OCI-LY1 (cell line): ENCODE results near the gene CTSD.

Source experiments
- H2AFZ ChIP-seq: fragments of 200-600 bp; sonication (generic), shearing (Covaris generic); 2 replicates; pipeline ENCODE4 v1.6.0; 2014; ENCODE audit warnings: antibody characterized with exemption, mild to moderate bottlenecking, low read length
- H3F3A ChIP-seq: fragments of 200-600 bp; sonication (generic), shearing (Covaris generic); 2 replicates; pipeline ENCODE4 v1.6.0; 2014; ENCODE audit warnings: mild to moderate bottlenecking, antibody characterized with exemption, low read length, moderate library complexity; ENCODE audit not compliant: insufficient read depth
- H3K27ac ChIP-seq: fragments of 200-600 bp; sonication (generic); 2 replicates; pipeline ENCODE4 v1.5.1; 2014; ENCODE audit warnings: low read length, mixed run types, mild to moderate bottlenecking, low read depth; ENCODE audit not compliant: poor library complexity, severe bottlenecking
- H3K27me3 ChIP-seq: fragments of 200-600 bp; sonication (generic); 2 replicates; pipeline ENCODE4 v1.6.0; 2014; ENCODE audit warnings: antibody characterized with exemption, mild to moderate bottlenecking, low read length, moderate library complexity; ENCODE audit not compliant: insufficient read depth
- H3K36me3 ChIP-seq: fragments of 200-600 bp; sonication (generic); 2 replicates; pipeline ENCODE4 v1.6.1; 2014; ENCODE audit warnings: mild to moderate bottlenecking, antibody characterized with exemption, low read length, moderate library complexity, mixed read lengths; ENCODE audit not compliant: insufficient read depth
- H3K4me1 ChIP-seq: fragments of 200-600 bp; sonication (generic); 2 replicates; pipeline ENCODE4 v1.5.1; 2014; ENCODE audit warnings: mild to moderate bottlenecking, low read length, moderate library complexity; ENCODE audit not compliant: insufficient read depth, severe bottlenecking
- H3K4me2 ChIP-seq: fragments of 200-600 bp; sonication (generic), shearing (Covaris generic); 2 replicates; pipeline ENCODE4 v1.6.1; 2014; ENCODE audit warnings: low read length
- H3K4me3 ChIP-seq: fragments of 200-600 bp; sonication (generic); 2 replicates; pipeline ENCODE4 v1.5.1; 2014; ENCODE audit warnings: low read length, low read depth, mild to moderate bottlenecking, mixed read lengths; ENCODE audit not compliant: poor library complexity, severe bottlenecking
- H3K79me2 ChIP-seq: fragments of 200-600 bp; shearing (Covaris generic); 2 replicates; pipeline ENCODE4 v1.6.1; 2016; ENCODE audit warnings: mixed run types, low read length, mixed read lengths; ENCODE audit not compliant: insufficient read depth
- H3K9ac ChIP-seq: fragments of 200-600 bp; sonication (generic), shearing (Covaris generic); 2 replicates; pipeline ENCODE4 v1.6.1; 2014; ENCODE audit warnings: mild to moderate bottlenecking, low read length, mixed read lengths
- H3K9me2 ChIP-seq: fragments of 200-600 bp; sonication (generic), shearing (Covaris generic); 2 replicates; pipeline ENCODE4 v1.6.1; 2014; ENCODE audit warnings: low read depth, mild to moderate bottlenecking, low read length, mixed read lengths
- H3K9me3 ChIP-seq: fragments of 200-600 bp; shearing (Covaris generic); 2 replicates; pipeline ENCODE4 v1.6.1; 2014; ENCODE audit warnings: low read length, mixed read lengths
- H4K20me1 ChIP-seq: fragments of 200-600 bp; sonication (generic), shearing (Covaris generic); 2 replicates; pipeline ENCODE4 v1.6.0; 2016; ENCODE audit warnings: mild to moderate bottlenecking, low read length; ENCODE audit not compliant: insufficient read depth
- CTCF ChIP-seq: fragments of 200-600 bp; sonication (generic), shearing (Covaris generic); IDR thresholded peaks from 2 replicates; pipeline ENCODE4 v1.5.1; 2017; ENCODE audit warnings: mild to moderate bottlenecking, antibody characterized with exemption, low read length, moderate library complexity, mixed read lengths
- EZH2 ChIP-seq: fragments of 200-600 bp; sonication (generic), shearing (Covaris generic); IDR thresholded peaks from 2 replicates; pipeline ENCODE4 v1.8.0; 2017; ENCODE audit warnings: borderline replicate concordance, mixed run types, mild to moderate bottlenecking, antibody characterized with exemption, low read length, moderate library complexity, mixed read lengths

The CTSD gene

GRCh38 chr11:1733716-1734640, 29.7 kb downstream of the CTSD start:
- Histone ChIP-seq H3K27me3 (no peaks in the 10 kb centered on the region; the same call in 1 of the 2 replicates), H4K20me1 (no peaks in the 10 kb centered on the region), H3K9me2 (no peaks in the 10 kb centered on the region), H3K9ac (no peak overlapping the region), H3K27ac (no peak overlapping the region), H3K4me3 (no peak overlapping the region), H3K4me2 (no peak overlapping the region), H3K36me3 (no peaks in the 10 kb centered on the region; the same call in 1 of the 2 replicates), H2AFZ (no peak overlapping the region), H3F3A (no peaks in the 10 kb centered on the region), H3K4me1 (no peaks in the 10 kb centered on the region), H3K9me3 (0 out of 2 replicates have a peak, but pooled peaks cover 3% of the 10 kb centered on the region), H3K79me2 (no peaks in the 10 kb centered on the region)
- TF ChIP-seq EZH2, result no peak

DNA sequence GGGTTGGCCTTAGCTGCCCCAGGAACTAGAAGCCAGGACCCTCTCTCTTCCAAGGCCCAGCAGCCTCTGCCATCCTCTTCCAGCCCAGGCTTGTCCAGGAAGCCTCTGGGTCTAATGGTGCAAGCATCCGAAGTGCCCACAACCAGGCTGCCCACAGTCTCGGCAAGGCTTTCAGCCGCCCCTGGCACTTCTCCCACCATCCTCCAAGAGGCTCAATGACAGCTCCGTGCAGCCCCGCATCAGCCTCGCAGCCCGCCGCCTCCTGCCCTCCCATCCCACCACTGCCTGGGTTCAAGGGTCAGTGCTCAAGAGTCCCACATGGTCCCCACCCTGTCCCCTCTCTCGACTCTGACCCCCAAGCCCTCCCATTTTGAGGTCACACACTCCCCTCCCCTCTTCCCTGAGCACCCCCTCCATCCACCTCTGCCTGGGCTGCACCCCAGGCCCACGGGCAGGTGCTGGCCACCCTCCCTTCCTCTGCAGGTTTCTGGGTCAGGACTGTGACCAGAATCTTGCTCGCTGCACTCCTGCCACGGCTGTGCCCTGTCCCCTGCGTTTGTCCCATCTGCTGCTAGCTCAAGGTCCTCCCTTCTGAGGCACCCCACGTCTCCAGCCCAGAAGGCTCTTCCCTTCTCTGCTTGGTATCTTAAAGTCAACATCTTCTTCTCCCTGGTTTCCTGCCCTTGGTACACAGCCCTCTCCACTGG, 30.6 kb downstream of the CTSD start:
- no peaks in the 10 kb centered on the region; the same call in 1 of the 2 replicates for H3K36me3 ChIP-seq
- H4K20me1 ChIP-seq, result no peaks in the 10 kb centered on the region
- TF ChIP-seq EZH2, result no peak
- TF ChIP-seq CTCF, result no peak
- H2AFZ ChIP-seq, result no peak overlapping the region
- H3K4me2 ChIP-seq, result no peak overlapping the region
- no peak overlapping the region for H3K4me3 ChIP-seq
- no peaks in the 10 kb centered on the region for H3K9me2 ChIP-seq
- no peak overlapping the region for H3K27ac ChIP-seq
- no peak overlapping the region for H3K9ac ChIP-seq
- H3F3A ChIP-seq, result no peaks in the 10 kb centered on the region
- 0 out of 2 replicates have a peak, but pooled peaks cover 3% of the 10 kb centered on the region for H3K9me3 ChIP-seq
- no peaks in the 10 kb centered on the region for H3K79me2 ChIP-seq
- H3K27me3 ChIP-seq, result no peaks in the 10 kb centered on the region; the same call in 1 of the 2 replicates
- H3K4me1 ChIP-seq, result no peaks in the 10 kb centered on the region

DNA sequence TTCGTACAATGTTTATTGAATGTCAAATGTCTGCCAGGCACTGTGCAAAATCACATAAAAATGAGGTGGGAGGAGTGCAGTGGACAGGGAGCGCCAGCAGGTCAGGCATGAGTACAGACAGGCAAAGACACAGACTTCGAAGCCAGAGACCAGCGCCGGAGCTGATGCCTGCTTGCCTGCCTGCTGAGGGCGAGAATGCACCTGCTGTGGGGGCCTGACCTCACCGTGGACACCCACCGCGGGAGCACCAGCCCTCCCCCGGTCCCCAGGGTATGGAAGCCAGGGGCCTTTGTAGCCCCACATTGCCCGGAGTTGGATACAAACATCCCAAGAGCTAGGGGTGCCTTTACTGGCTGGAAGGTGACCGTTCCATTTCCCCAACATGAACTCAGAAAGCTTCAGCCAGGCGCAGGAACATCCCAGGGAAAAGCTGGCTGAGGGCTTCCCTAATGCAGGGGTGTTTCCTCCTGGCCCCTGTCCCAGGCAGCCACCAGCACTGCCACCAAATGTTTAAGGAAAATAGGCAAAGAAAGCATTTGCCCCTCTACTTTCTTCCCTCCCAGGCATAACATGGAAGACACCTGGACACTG, 31.2 kb downstream of the CTSD start:
- Histone ChIP-seq H3K4me1 (no peaks in the 10 kb centered on the region), H3K9me2 (no peaks in the 10 kb centered on the region), H3K36me3 (no peaks in the 10 kb centered on the region; the same call in 1 of the 2 replicates), H3K27me3 (no peaks in the 10 kb centered on the region; the same call in 1 of the 2 replicates), H3K9me3 (0 out of 2 replicates have a peak, but pooled peaks cover 3% of the 10 kb centered on the region), H3K79me2 (no peaks in the 10 kb centered on the region), H2AFZ (no peak overlapping the region), H3K9ac (no peak overlapping the region), H4K20me1 (no peaks in the 10 kb centered on the region), H3K4me2 (no peak overlapping the region), H3F3A (no peaks in the 10 kb centered on the region), H3K27ac (no peak overlapping the region), H3K4me3 (no peak overlapping the region)
- no peak for TF ChIP-seq EZH2
- no peak for TF ChIP-seq CTCF
